Adrenal gland (tissue), 12 donors: ENCODE data around the gene ST6GALNAC3. TPM values are rescaled to one million over a fixed set of nuclear protein-coding genes. Genes with fewer than 3 reads are reported as not detected.

ENCODE experiments used
- DNase-seq, 7 donors: peaks; one replicate each; pipeline ENCODE4 v3.0.0-alpha.2; 2019 to 2020
- H3K27ac ChIP-seq, 5 donors: fragments of 200-600 bp; sonication (generic) in 4 of 5; 1 replicate in 3 of 5; 2 replicates in 2 of 5; pipeline versions ENCODE4 v1.5.1 to v1.8.0; 2016 to 2020; ENCODE audit warnings: mild to moderate bottlenecking in 1 of 5
- H3K27me3 ChIP-seq: fragments of 200-600 bp; 2 replicates; pipeline ENCODE4 v1.8.0; 2021
- H3K36me3 ChIP-seq, 2 donors: fragments of 200-600 bp; replicated peaks in 1 of 2; 1 replicate in 1 of 2; 2 replicates in 1 of 2; pipeline versions ENCODE4 v1.5.1 to v1.8.0; 2018 to 2022
- H3K4me1 ChIP-seq, 2 donors: fragments of 200-600 bp; replicated peaks in 1 of 2; 1 replicate in 1 of 2; 2 replicates in 1 of 2; pipeline versions ENCODE4 v1.5.1 to v1.8.0; 2018 to 2021
- H3K4me3 ChIP-seq, 4 donors: fragments of 200-600 bp; sonication (generic) in 3 of 4; one replicate each; pipeline ENCODE4 v1.5.1; 2016 to 2018
- H3K9me3 ChIP-seq, 3 donors: fragments of 200-600 bp; sonication (generic) in 1 of 3; replicated peaks in 1 of 3; 1 replicate in 2 of 3; 2 replicates in 1 of 3; pipeline versions ENCODE4 v1.5.1 to v1.8.0; 2016 to 2021
- CTCF ChIP-seq, 6 experiments: fragments of 450-650 bp in 4 of 6; fragments of 200-600 bp in 2 of 6; sonication (generic) in 1 of 6; IDR thresholded peaks; 1 replicate in 5 of 6; 2 replicates in 1 of 6; pipeline versions ENCODE4 v1.5.1 to v1.8.0; 2016 to 2021; ENCODE audit warnings: antibody characterized with exemption in 6 of 6, mild to moderate bottlenecking in 2 of 6, moderate library complexity in 1 of 6
- POLR2A ChIP-seq, 2 donors: fragments of 450-650 bp; IDR thresholded peaks; one replicate each; pipeline ENCODE4 v1.6.1; 2017; ENCODE audit warnings: antibody characterized with exemption in 2 of 2, mild to moderate bottlenecking in 2 of 2, moderate library complexity in 1 of 2
- WGBS, 4 donors: extraction: QIAGEN DNeasy Blood & Tissue Kit in 2 of 4; methylation state at CpG; one replicate each; pipeline versions ENCODE4 v1.1.5 to v1.1.7; 2013 to 2017; 5-methylcytosine and 5-hydroxymethylcytosine counted together
- intact Hi-C, 2 donors: fragments of 100-400 bp; cut with DNase I; formaldehyde crosslinking; loops; one replicate each; pipeline versions ENCODE4 v1.14.1 to v1.15.0; 2022 to 2023
- polyA plus RNA-seq, 3 donors: library from polyadenylated mRNA; stranded (reverse); fragments of 200-250 nt in 2 of 3; fragments of 350-450 nt in 1 of 3; fragmentation: Illumina TruSeq in 1 of 3; extraction: RNeasy Lipid Tissue Mini Kit (QIAGEN cat#74804) in 1 of 3; gene quantifications; one replicate each; pipeline ENCODE4 v1.2.3, GENCODE V29; 2013 to 2014
- total RNA-seq, 9 donors: library from RNA; depleted of rRNA in 4 of 9; stranded (reverse); fragments of >200 nt in 4 of 9; fragments of 120-200 nt in 1 of 9; fragmentation: NEBNext Ultra II Directional in 1 of 9; extraction: Animal tissue kit (Norgen Biotek cat#: 25700) in 1 of 9; gene quantifications; one replicate each; pipeline versions ENCODE4 v1.1.0 to v1.2.4, GENCODE V29; 2013 to 2023
- donor health status: healthy with polysubstance abuse.
- donor health status: Bipolar disorder and iron deficiency.
- donor health status: DM: yes; HTN: yes; CAD: no.
- donor health status: DM: no; HTN: no; CAD: no.
- donor health status: DM: no; HTN: no; CAD: no.
- donor health status: DM: yes; HTN: yes; CAD: no.

The ST6GALNAC3 gene
- total and polyA plus RNA-seq, 12 donors = 1.4 to 11.5 (median 5.9) TPM

- no peaks in the 10 kb centered on the region for H3K27me3 ChIP-seq
- 69 to 82% (median 77%) methylated on average over 4 of the region's 4 CpGs for WGBS, 4 donors
- H3K36me3 ChIP-seq = no peaks in the 10 kb centered on the region
- H3K27ac ChIP-seq = no peak overlapping the region
- TF ChIP-seq CTCF (IDR thresholded peaks at IDR 0.05) = no peak
- TF ChIP-seq POLR2A (IDR thresholded peaks at IDR 0.05) = no peak
- no peaks in the 10 kb centered on the region for H3K4me1 ChIP-seq
- H3K9me3 ChIP-seq = no peaks in the 10 kb centered on the region
- H3K4me3 ChIP-seq = no peak overlapping the region
- intact Hi-C loops = no loop called here
- DNase-seq = no peak
Observed at GRCh38 chr1:76266762-76267161, 192.2 kb downstream of the ST6GALNAC3 start.

GRCh38 chr1:76267631-76268030, 193.1 kb downstream of the ST6GALNAC3 start:
- no peaks in the 10 kb centered on the region for H3K4me1 ChIP-seq
- no peak for DNase-seq
- 85 to 90% (median 88%) methylated on average over 2 of the region's 2 CpGs for WGBS, 4 donors
- TF ChIP-seq CTCF (IDR thresholded peaks at IDR 0.05) = no peak
- TF ChIP-seq POLR2A (IDR thresholded peaks at IDR 0.05) = no peak
- no peak overlapping the region for H3K27ac ChIP-seq
- no peaks in the 10 kb centered on the region for H3K27me3 ChIP-seq
- intact Hi-C loops = no loop called here
- no peaks in the 10 kb centered on the region for H3K9me3 ChIP-seq
- H3K36me3 ChIP-seq = no peaks in the 10 kb centered on the region
- no peak overlapping the region for H3K4me3 ChIP-seq

GRCh38 chr1:76268341-76268740, 193.8 kb downstream of the ST6GALNAC3 start:
- no peak for DNase-seq

GRCh38 chr1:76269155-76269554, 194.6 kb downstream of the ST6GALNAC3 start:
- WGBS, 4 donors = 31 to 56% (median 45%) methylated on average over 2 of the region's 2 CpGs
- Histone ChIP-seq H3K36me3 (no peaks in the 10 kb centered on the region), H3K27ac (no peak overlapping the region), H3K9me3 (no peaks in the 10 kb centered on the region), H3K27me3 (no peaks in the 10 kb centered on the region), H3K4me1 (no peaks in the 10 kb centered on the region), H3K4me3 (no peak overlapping the region)
- intact Hi-C loops = no loop called here
- DNase-seq = peak in 3 of 7 donors; percentile 14 to 37 (median 24)
- TF ChIP-seq CTCF (IDR thresholded peaks at IDR 0.05) = no peak
- no peak for TF ChIP-seq POLR2A (IDR thresholded peaks at IDR 0.05)

More at GRCh38 chr1:76268341-76268740, 193.8 kb downstream of the ST6GALNAC3 start:
- Histone ChIP-seq H3K4me3 (no peak overlapping the region), H3K27ac (no peak overlapping the region), H3K27me3 (no peaks in the 10 kb centered on the region), H3K36me3 (no peaks in the 10 kb centered on the region), H3K4me1 (no peaks in the 10 kb centered on the region), H3K9me3 (no peaks in the 10 kb centered on the region)
- intact Hi-C loops = no loop called here
- TF ChIP-seq CTCF (IDR thresholded peaks at IDR 0.05) (no peak), POLR2A (IDR thresholded peaks at IDR 0.05) (no peak)
- 27 to 46% (median 31%) methylated on average over 2 of the region's 2 CpGs for WGBS, 4 donors
